Measurements from ENCODE around the gene NEU1.

- TF ChIP-seq TAF1 (IDR thresholded peaks at IDR 0.05; ENCODE audit: low read depth) (no peak), YY1 (IDR thresholded peaks at IDR 0.05; ENCODE audit: low read depth) (no peak), CREB1 (IDR thresholded peaks at IDR 0.05; ENCODE audit: low read depth) (no peak), CEBPB (IDR thresholded peaks at IDR 0.05) (no peak), USF1 (IDR thresholded peaks at IDR 0.05) (no peak), EP300 (IDR thresholded peaks at IDR 0.05; ENCODE audit: borderline replicate concordance) (no peak), RAD21 (IDR thresholded peaks at IDR 0.05; ENCODE audit: low read depth) (no peak), TCF12 (IDR thresholded peaks at IDR 0.05; ENCODE audit: low read depth) (no peak), FOXM1 (IDR thresholded peaks at IDR 0.05; ENCODE audit: borderline replicate concordance, low read depth) (no peak), NFIC (IDR thresholded peaks at IDR 0.05) (no peak), EGR1 (IDR thresholded peaks at IDR 0.05) (no peak)
Observed at GRCh38 chr6:31903957-31904356, 41.3 kb upstream of the NEU1 start.

All from Ishikawa (cell line).